Lower leg skin (tissue), 4 donors: Measurements from ENCODE around the gene FDXR. TPM values are rescaled to one million over a fixed set of nuclear protein-coding genes. Genes with fewer than 3 reads are reported as not detected.
"Not testable (repeated sequence)": the region's sequence is repeated elsewhere in the genome, so short reads cannot be mapped to it uniquely, and the experiment has no call there.

Experiments used
- DNase-seq, 2 donors: peaks; one replicate each; pipeline ENCODE4 v3.0.0-alpha.2; 2019; ENCODE audit warnings: low spot score in 2 of 2
- H3K4me3 ChIP-seq: fragments of 200-600 bp; sonication (generic); 2 replicates; pipeline ENCODE4 v1.5.1; 2017; ENCODE audit warnings: mild to moderate bottlenecking, low read depth; ENCODE audit not compliant: poor library complexity, severe bottlenecking
- POLR2A ChIP-seq, 2 donors: fragments of 450-650 bp; IDR thresholded peaks; one replicate each; pipeline ENCODE4 v1.6.1; 2016 to 2017; ENCODE audit warnings: antibody characterized with exemption in 2 of 2, mild to moderate bottlenecking in 1 of 2, moderate library complexity in 1 of 2
- WGBS, 2 donors: methylation state at CpG; one replicate each; pipeline ENCODE4 v1.1.5; 2018; 5-methylcytosine and 5-hydroxymethylcytosine counted together
- intact Hi-C: fragments of 100-400 bp; cut with DNase I; formaldehyde crosslinking; loops from one replicate; pipeline ENCODE4 v1.15.0; 2023; ENCODE audit warnings: low total_unique reads
- total RNA-seq, 4 donors: library from RNA; depleted of rRNA; stranded (reverse); fragments of >200 nt; gene quantifications; one replicate each; pipeline ENCODE4 v1.1.0, GENCODE V29; 2016
- TF ChIP-seq, protein P1 (sequence below), 3 donors: fragments of 450-650 bp; IDR thresholded peaks; one replicate each; pipeline ENCODE4 v1.5.1; 2016; ENCODE audit warnings: antibody characterized with exemption in 3 of 3, mild to moderate bottlenecking in 3 of 3, moderate library complexity in 2 of 3

Gene FDXR
- total RNA-seq, 4 donors from 2014 or later, result 21.9 to 28.0 (median 24.6) TPM

DNA sequence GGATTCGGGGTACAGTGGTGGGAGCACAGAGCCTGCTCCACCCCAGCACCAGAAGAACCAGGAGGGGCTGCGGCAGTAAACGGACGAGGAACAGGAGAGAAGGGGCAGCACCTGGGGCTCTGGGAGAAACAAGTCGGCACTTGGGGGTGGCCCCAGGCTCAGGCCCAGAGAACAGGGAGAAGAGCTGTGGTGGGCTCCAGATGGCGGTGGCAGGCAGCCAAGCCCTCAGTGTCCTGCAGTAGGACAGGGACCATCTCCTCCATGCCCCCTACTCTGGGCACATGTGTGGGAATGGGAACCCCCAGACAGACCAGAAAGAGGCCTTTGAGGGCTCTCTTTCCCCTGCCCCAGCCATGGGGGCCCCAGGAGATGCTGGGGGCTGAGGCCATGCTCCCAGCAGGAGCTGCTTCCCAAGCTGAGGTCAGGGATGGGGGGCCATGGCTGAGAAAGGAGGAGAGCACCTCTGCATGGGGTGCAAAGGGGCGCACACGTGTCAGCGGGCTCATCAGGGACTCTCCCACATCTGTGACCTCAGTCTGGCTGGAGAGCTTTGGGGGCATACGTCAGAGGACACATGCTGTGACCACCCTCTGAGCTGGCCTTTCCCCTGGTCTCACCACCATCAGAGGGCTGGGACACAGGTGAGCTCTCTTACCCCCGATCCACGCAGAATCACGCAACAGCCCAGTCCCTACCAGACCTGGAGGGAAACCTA lies 43.5 kb upstream of the FDXR start:
- H3K4me3 ChIP-seq, result no peak overlapping the region
- 82 to 85% methylated on average over 13 of the region's 13 CpGs for WGBS, 2 donors
- intact Hi-C loops, result no loop called here
- DNase-seq, result no peak
- TF ChIP-seq, protein P1, sequence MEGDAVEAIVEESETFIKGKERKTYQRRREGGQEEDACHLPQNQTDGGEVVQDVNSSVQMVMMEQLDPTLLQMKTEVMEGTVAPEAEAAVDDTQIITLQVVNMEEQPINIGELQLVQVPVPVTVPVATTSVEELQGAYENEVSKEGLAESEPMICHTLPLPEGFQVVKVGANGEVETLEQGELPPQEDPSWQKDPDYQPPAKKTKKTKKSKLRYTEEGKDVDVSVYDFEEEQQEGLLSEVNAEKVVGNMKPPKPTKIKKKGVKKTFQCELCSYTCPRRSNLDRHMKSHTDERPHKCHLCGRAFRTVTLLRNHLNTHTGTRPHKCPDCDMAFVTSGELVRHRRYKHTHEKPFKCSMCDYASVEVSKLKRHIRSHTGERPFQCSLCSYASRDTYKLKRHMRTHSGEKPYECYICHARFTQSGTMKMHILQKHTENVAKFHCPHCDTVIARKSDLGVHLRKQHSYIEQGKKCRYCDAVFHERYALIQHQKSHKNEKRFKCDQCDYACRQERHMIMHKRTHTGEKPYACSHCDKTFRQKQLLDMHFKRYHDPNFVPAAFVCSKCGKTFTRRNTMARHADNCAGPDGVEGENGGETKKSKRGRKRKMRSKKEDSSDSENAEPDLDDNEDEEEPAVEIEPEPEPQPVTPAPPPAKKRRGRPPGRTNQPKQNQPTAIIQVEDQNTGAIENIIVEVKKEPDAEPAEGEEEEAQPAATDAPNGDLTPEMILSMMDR (IDR thresholded peaks at IDR 0.05), result no peak
- TF ChIP-seq POLR2A (IDR thresholded peaks at IDR 0.05), result no peak

DNA sequence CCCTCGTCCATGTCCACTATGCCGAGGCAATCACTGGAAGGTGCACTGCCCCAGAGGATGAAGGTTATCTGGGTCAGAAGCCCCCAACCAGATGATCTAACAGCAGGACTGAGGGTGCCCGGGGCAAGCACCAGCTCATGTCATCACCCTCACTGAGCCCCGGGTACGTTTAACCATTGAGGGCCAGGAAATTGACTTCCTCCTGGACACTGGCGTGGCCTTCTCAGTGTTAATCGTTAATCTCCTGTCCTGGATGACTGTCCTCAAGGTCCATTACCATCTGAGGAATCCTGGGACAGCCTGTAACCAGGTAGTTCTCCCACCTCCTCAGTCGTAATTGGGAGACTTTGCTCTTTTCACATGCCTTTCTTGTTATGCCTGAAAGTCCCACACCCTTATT lies 38.6 kb upstream of the FDXR start:
- DNase-seq, intact Hi-C loops, H3K4me3 ChIP-seq: not testable (repeated sequence)
- 77 to 78% methylated on average over 8 of the region's 8 CpGs for WGBS, 2 donors

DNA sequence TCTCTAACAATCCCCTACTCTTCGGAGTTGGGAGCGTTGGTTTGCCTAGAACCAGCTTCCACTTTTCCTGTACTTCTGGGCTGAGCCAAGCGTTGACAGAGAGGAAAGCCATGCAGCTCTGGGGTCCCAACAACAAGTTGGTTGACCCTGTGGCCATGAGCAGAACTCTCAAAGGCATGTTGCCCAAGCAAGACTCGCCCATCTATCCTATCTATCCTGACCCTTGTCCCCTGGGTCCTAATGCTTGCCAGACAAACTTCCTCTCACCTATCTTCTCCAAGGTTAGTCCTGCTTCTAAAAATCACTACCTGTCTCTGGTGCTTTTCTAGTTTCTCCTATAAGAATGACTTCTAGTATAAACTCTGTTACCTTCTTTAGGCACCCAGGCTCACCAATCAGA lies 36.3 kb upstream of the FDXR start:
- WGBS, 2 donors, result 69 to 75% methylated on average over 4 of the region's 4 CpGs
- DNase-seq, H3K4me3 ChIP-seq, intact Hi-C loops: not testable (repeated sequence)

DNA sequence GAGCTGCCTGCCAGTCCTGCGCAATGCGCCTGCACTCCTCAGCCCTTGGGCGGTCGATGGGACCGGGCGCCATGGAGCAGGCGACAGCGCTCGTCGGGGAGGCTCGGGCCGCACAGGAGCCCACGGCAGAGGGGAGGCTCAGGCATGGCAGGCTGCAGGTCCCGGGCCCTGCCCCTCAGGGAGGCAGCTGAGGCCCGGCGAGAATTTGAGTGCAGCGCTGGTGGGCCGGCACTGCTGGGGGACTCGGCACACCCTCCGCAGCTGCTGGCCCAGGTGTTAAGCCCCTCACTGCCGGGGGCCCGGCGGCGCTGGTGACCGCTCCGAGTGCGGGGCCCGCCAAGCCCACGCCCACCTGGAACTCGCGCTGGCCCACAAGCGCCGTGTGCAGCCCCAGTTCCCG lies 34.2 kb upstream of the FDXR start:
- DNase-seq, result no peak
- no peak overlapping the region for H3K4me3 ChIP-seq
- no peak for TF ChIP-seq POLR2A (IDR thresholded peaks at IDR 0.05)
- TF ChIP-seq, protein P1 (IDR thresholded peaks at IDR 0.05), result no peak
- intact Hi-C loops, result no loop called here
- WGBS, 2 donors, result 92 to 95% methylated on average over 29 to 32 of the region's 34 CpGs

DNA sequence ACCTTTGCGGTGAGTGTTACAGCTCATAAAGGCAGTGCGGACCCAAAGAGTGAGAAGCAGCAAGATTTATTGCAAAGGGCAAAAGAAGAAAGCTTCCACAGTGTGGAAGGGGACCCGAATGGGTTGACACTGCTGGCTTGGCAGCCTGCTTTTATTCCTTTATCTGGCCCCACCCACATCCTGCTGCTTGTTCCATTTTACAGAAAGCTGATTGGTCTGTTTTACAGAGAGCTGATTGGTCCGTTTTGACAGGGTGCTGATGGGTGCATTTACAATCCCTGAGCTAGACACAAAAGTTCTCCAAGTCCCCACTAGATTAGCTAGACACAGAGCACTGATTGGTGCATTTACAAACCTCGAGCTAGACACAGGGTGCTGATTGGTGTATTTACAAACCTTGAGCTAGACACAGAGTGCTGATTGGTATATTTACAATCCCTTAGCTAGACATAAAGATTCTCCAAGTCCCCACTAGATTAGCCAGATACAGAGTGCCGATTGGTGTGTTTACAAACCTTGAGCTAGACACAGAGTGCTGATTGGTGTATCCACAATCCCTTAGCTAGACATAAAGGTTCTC lies 33.5 kb upstream of the FDXR start:
- intact Hi-C loops, H3K4me3 ChIP-seq, DNase-seq: not testable (repeated sequence)
- WGBS, 2 donors, result 73 to 74% methylated on average over 6 of the region's 6 CpGs

DNA sequence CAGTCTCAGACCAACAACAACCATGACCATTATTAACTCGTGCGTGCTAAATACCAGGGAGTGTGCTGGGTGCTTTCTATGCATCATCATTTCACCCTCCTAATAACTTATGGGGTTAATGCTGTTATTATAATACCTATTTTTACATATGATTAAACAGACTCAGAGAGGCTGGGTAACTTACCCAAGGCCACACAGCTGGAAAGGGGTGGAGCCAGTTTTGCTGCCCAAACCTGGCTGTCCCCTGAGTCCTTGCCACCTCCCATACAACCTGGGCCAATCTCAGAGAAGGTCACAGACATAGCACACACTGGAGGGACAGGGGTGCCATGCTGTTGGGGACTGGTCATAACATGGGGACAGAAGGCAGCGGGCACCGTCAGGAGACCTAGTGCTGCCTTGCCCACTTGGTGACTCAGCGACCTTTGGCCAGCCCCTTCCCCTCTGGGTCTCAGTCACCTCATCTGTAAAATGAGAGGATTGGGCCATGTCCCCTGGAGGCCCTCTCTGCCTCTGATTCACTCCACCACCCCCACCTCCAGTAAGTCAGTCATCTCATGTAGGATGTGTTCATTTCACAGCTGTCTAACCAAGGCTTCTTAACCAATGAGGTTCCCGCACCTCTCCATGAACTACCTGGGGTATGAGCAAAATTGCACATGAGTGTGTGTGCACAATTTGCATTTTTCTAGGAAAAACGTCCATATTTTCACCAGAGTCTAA lies 32.1 kb upstream of the FDXR start:
- WGBS, 2 donors, result 74 to 82% methylated on average over 7 of the region's 7 CpGs
- no peak for DNase-seq
- intact Hi-C loops, result no loop called here
- H3K4me3 ChIP-seq, result no peak overlapping the region
- TF ChIP-seq, protein P1 (IDR thresholded peaks at IDR 0.05), result no peak
- no peak for TF ChIP-seq POLR2A (IDR thresholded peaks at IDR 0.05)

DNA sequence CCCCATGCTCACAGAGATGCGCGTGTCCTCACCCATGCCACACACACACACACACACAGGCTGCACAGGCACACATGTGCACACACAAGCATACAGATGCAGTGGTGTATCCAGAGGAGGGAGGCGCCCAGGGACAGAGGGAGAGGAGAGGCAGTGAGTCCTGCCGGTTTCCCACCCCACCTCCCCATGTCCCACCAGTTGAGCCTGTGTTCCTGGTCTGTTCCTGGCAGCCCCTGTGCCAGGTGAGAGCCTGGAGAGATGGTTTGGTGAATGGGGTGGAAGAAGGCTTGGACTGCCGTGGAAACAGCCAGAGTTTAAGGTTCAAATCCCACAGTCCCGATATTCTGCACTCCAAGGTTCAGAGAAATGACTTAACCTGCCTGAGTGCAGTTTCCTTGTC lies 30.9 kb upstream of the FDXR start:
- no peak for DNase-seq
- TF ChIP-seq, protein P1 (IDR thresholded peaks at IDR 0.05), result no peak
- no peak for TF ChIP-seq POLR2A (IDR thresholded peaks at IDR 0.05)
- WGBS, 2 donors, result 70 to 77% methylated on average over 6 of the region's 6 CpGs
- intact Hi-C loops, result no loop called here
- no peak overlapping the region for H3K4me3 ChIP-seq
